ENCODE results near the gene DRICH1.
"Not testable (repeated sequence)": the region's sequence is repeated elsewhere in the genome, so short reads cannot be mapped to it uniquely, and the experiment has no call there.

Gene DRICH1

GRCh38 chr22:23570681-23571080, 61.4 kb downstream of the DRICH1 start:
- no peaks in the 10 kb centered on the region for H3K9me3 ChIP-seq (ENCODE audit: control insufficient read depth, low read length)
- H3K27ac ChIP-seq (ENCODE audit: insufficient read depth, low read length, poor library complexity, severe bottlenecking): no peak overlapping the region
- H3K4me1 ChIP-seq (ENCODE audit: control insufficient read depth, insufficient read depth, low read length, poor library complexity, severe bottlenecking): peaks cover 5% of the 10 kb centered on the region
- peaks cover 18% of the 10 kb centered on the region for H3K27me3 ChIP-seq (replicated peaks; ENCODE audit: control insufficient read depth, insufficient read depth, low read length, poor library complexity, severe bottlenecking)
- no peak overlapping the region for H3K4me3 ChIP-seq (ENCODE audit: insufficient read depth, low read depth, low read length, poor library complexity, severe bottlenecking)
- DNase-seq: no peak
- H3K36me3 ChIP-seq (ENCODE audit: control insufficient read depth, insufficient read depth, low read length): no peaks in the 10 kb centered on the region

DNA sequence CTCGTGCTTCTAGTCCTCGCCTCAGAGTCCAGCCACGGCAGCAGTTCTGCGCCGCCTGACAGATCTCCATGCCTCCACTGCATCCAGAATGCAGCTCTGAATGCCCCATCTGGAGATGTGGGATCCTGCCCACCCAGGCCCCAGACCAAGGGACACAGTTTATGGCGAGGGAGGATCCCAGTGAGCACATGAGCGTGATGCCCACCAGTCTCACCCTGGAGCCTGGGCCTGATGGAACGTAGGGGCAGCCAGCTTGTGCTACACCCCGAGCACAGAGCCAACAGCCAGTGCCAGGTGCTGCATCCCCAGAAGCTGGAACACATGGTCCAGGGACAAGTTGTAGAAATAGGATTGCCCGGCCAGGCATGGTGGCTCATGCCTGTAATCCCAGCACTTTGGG, 62.4 kb downstream of the DRICH1 start:
- H3K4me1 ChIP-seq (ENCODE audit: control insufficient read depth, insufficient read depth, low read length, poor library complexity, severe bottlenecking): peaks cover 7% of the 10 kb centered on the region
- no peak for DNase-seq
- H3K27ac ChIP-seq (ENCODE audit: insufficient read depth, low read length, poor library complexity, severe bottlenecking): no peak overlapping the region
- H3K27me3 ChIP-seq (replicated peaks; ENCODE audit: control insufficient read depth, insufficient read depth, low read length, poor library complexity, severe bottlenecking): peaks cover 20% of the 10 kb centered on the region
- no peaks in the 10 kb centered on the region for H3K9me3 ChIP-seq (ENCODE audit: control insufficient read depth, low read length)
- H3K4me3 ChIP-seq (ENCODE audit: insufficient read depth, low read depth, low read length, poor library complexity, severe bottlenecking): no peak overlapping the region
- no peaks in the 10 kb centered on the region for H3K36me3 ChIP-seq (ENCODE audit: control insufficient read depth, insufficient read depth, low read length)

DNA sequence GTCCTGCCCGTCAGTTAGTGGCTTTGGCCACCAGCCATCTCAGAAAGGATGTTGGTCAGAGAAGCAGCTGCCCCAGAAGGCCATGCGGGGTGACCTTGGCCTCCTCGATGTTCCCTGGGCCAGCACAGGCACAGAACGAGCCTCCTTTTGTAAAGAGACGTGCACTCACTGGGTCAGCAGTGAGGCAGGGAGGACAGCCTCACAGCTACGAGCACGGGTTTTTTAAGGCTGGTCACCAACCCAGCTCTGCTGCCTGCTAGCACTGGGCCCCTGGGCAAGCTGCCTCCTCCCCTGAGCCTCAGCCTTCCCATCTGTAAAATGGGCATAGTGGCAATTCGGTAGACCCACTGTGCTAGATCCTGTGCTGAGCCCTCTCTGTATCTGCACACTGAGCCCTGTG, 62.8 kb downstream of the DRICH1 start:
- H3K9me3 ChIP-seq (ENCODE audit: control insufficient read depth, low read length): no peaks in the 10 kb centered on the region
- no peak for DNase-seq
- no peak overlapping the region for H3K27ac ChIP-seq (ENCODE audit: insufficient read depth, low read length, poor library complexity, severe bottlenecking)
- H3K4me3 ChIP-seq (ENCODE audit: insufficient read depth, low read depth, low read length, poor library complexity, severe bottlenecking): no peak overlapping the region
- H3K4me1 ChIP-seq (ENCODE audit: control insufficient read depth, insufficient read depth, low read length, poor library complexity, severe bottlenecking): peaks cover 7% of the 10 kb centered on the region
- no peaks in the 10 kb centered on the region for H3K36me3 ChIP-seq (ENCODE audit: control insufficient read depth, insufficient read depth, low read length)
- H3K27me3 ChIP-seq (replicated peaks; ENCODE audit: control insufficient read depth, insufficient read depth, low read length, poor library complexity, severe bottlenecking): peaks cover 20% of the 10 kb centered on the region

- DNase-seq: no peak
- no peaks in the 10 kb centered on the region for H3K9me3 ChIP-seq (ENCODE audit: control insufficient read depth, low read length)
- no peaks in the 10 kb centered on the region for H3K36me3 ChIP-seq (ENCODE audit: control insufficient read depth, insufficient read depth, low read length)
- H3K27ac ChIP-seq (ENCODE audit: insufficient read depth, low read length, poor library complexity, severe bottlenecking): no peak overlapping the region
- peaks cover 7% of the 10 kb centered on the region for H3K4me1 ChIP-seq (ENCODE audit: control insufficient read depth, insufficient read depth, low read length, poor library complexity, severe bottlenecking)
- no peak overlapping the region for H3K4me3 ChIP-seq (ENCODE audit: insufficient read depth, low read depth, low read length, poor library complexity, severe bottlenecking)
- peaks cover 20% of the 10 kb centered on the region for H3K27me3 ChIP-seq (replicated peaks; ENCODE audit: control insufficient read depth, insufficient read depth, low read length, poor library complexity, severe bottlenecking)
Observed at GRCh38 chr22:23566705-23567475, 65.2 kb downstream of the DRICH1 start.

DNA sequence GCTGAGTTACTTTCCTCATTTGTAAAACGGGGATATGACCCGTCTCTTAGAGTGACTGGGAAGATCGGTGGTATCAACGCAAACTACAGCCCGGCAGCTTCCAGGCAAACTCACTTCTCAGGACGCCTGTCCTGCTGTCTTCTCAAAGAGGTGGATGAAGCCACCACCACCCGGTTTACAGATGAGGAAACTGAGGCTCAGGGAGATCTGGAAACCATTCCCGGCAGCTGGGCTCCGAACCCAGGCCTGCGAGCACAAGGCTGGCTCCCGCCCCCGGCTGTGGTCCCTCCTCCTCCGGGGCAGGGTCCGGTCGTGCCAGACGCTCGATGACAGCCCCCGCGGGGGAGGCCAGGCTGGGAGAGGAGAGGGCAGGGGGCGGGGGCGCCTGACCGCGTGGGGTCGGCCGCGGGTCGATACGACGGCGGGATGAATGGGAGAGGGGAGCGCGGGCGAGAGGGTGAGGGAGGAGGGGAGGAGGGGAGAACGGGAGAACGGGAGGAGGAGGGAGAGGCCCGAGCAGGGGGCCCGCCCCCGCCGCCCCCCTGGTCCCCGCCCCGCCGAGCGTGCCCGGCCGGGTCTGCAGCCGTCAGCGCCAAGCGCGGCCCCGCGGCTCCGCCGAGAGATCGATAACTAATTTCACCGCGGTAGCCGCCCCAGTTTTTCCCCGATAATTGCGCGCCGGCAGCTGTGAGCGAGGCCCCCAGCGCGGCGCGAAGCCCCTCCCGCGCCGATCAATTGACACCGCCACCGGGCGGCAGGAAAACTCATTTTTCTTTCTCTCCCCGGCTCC, 66.0 kb downstream of the DRICH1 start:
- no peak for DNase-seq
- no peaks in the 10 kb centered on the region for H3K36me3 ChIP-seq (ENCODE audit: control insufficient read depth, insufficient read depth, low read length)
- no peak overlapping the region for H3K27ac ChIP-seq (ENCODE audit: insufficient read depth, low read length, poor library complexity, severe bottlenecking)
- no peaks in the 10 kb centered on the region for H3K9me3 ChIP-seq (ENCODE audit: control insufficient read depth, low read length)
- peaks cover 20% of the 10 kb centered on the region for H3K27me3 ChIP-seq (replicated peaks; ENCODE audit: control insufficient read depth, insufficient read depth, low read length, poor library complexity, severe bottlenecking)
- peaks cover 7% of the 10 kb centered on the region for H3K4me1 ChIP-seq (ENCODE audit: control insufficient read depth, insufficient read depth, low read length, poor library complexity, severe bottlenecking)
- H3K4me3 ChIP-seq (ENCODE audit: insufficient read depth, low read depth, low read length, poor library complexity, severe bottlenecking): peak overlapping the region; percentile 67

DNA sequence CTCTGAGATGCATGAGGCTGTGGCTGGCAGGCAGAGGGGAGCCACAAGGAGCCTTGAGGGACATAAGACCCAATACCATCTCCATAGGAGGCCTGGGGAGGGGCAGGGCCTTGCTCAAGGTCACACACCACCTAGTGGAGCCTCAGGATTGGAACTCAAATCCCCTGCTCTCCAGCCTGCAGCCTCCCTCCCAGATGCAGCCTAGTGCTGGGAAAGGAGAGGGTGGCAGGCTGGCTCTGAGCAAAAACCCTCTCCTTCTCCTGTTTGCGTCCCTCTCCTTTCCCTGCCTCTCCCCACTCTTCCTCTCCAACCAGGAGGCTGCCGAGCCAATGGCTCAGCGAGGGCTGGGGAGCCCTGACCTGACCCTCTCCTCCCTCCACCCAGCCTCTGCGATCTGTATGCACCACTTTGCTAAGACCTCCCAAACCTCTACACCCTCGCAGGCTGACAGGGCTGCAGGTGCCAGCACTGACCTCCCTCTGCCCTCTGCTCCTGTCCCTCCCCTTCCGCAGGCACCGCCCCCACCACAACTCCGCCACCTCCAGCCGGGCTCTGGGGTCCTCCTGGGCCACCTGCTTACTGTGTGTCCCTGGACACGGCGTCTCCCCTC, 66.7 kb downstream of the DRICH1 start:
- DNase-seq: no peak
- no peaks in the 10 kb centered on the region for H3K9me3 ChIP-seq (ENCODE audit: control insufficient read depth, low read length)
- H3K4me1 ChIP-seq (ENCODE audit: control insufficient read depth, insufficient read depth, low read length, poor library complexity, severe bottlenecking): peaks cover 7% of the 10 kb centered on the region
- H3K4me3 ChIP-seq (ENCODE audit: insufficient read depth, low read depth, low read length, poor library complexity, severe bottlenecking): peak overlapping the region; percentile 67
- peaks cover 20% of the 10 kb centered on the region for H3K27me3 ChIP-seq (replicated peaks; ENCODE audit: control insufficient read depth, insufficient read depth, low read length, poor library complexity, severe bottlenecking)
- no peaks in the 10 kb centered on the region for H3K36me3 ChIP-seq (ENCODE audit: control insufficient read depth, insufficient read depth, low read length)
- no peak overlapping the region for H3K27ac ChIP-seq (ENCODE audit: insufficient read depth, low read length, poor library complexity, severe bottlenecking)

DNA sequence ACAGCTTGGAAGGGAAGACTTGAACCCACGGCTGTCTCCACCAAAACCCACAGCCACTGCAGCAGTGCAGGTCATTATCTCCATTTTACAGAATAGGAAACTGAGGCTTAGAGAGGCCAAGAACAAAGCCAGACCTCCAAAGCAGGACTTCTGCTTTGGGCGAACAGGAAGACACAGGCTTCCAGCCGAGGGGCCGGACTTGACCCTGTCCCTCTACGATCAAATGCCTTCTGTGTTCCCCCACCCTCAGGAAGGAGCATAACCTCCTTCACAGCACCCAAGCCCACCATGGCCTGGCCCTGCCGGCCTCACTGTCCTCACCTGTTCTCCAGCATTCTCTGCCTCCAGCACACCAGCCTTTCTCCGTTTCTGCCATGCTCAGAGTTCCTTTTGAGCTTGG, 67.8 kb downstream of the DRICH1 start:
- H3K4me3 ChIP-seq (ENCODE audit: insufficient read depth, low read depth, low read length, poor library complexity, severe bottlenecking): no peak overlapping the region
- DNase-seq: no peak
- no peaks in the 10 kb centered on the region for H3K9me3 ChIP-seq (ENCODE audit: control insufficient read depth, low read length)
- H3K4me1 ChIP-seq (ENCODE audit: control insufficient read depth, insufficient read depth, low read length, poor library complexity, severe bottlenecking): peaks cover 7% of the 10 kb centered on the region
- no peaks in the 10 kb centered on the region for H3K36me3 ChIP-seq (ENCODE audit: control insufficient read depth, insufficient read depth, low read length)
- H3K27ac ChIP-seq (ENCODE audit: insufficient read depth, low read length, poor library complexity, severe bottlenecking): no peak overlapping the region
- H3K27me3 ChIP-seq (replicated peaks; ENCODE audit: control insufficient read depth, insufficient read depth, low read length, poor library complexity, severe bottlenecking): peaks cover 20% of the 10 kb centered on the region

DNA sequence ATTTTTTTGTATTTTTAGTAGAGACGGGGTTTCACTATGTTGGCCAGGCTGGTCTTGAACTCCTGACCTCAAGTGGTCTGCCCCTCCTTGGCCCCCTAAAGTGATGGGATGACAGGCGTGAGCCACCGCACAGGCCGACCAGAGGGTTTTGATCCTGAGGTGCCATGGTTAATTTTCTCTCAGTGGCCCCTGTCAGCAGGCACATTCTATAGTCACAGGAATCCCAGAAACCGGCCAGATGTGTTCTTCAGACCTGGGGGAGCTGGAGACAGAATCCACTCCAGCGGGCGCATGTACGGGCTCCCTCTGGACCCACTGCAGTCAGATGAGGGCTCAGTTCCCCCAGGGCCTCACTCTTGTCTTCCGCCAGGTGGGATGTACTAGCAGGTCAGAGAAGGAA, 69.0 kb downstream of the DRICH1 start:
- Histone ChIP-seq H3K27me3 (replicated peaks; ENCODE audit: control insufficient read depth, insufficient read depth, low read length, poor library complexity, severe bottlenecking) (peaks cover 20% of the 10 kb centered on the region), H3K27ac (ENCODE audit: insufficient read depth, low read length, poor library complexity, severe bottlenecking) (no peak overlapping the region), H3K4me3 (ENCODE audit: insufficient read depth, low read depth, low read length, poor library complexity, severe bottlenecking) (no peak overlapping the region), H3K36me3 (ENCODE audit: control insufficient read depth, insufficient read depth, low read length) (no peaks in the 10 kb centered on the region), H3K9me3 (ENCODE audit: control insufficient read depth, low read length) (no peaks in the 10 kb centered on the region), H3K4me1 (ENCODE audit: control insufficient read depth, insufficient read depth, low read length, poor library complexity, severe bottlenecking) (peaks cover 7% of the 10 kb centered on the region)
- no peak for DNase-seq

DNA sequence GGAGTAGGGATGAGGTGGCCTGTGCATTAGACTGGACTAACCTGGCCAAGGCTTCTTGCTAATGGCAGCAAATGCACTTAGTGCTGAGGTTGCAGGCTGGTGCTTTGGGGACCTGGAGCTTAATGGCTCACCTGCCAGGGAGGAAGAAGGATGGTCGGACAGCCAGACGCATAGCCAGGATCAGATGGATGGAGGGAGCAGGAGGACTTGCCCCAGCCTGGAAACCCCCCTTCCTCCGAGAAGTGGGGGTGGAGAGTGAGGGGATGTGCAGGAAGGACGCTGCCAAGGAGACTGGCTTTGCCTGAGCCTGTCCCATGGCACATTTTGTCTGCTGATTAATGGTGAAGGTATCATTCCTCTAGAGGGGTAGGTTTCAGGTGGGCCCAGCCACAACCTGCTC, 69.9 kb downstream of the DRICH1 start:
- DNase-seq: no peak
- Histone ChIP-seq H3K4me3 (ENCODE audit: insufficient read depth, low read depth, low read length, poor library complexity, severe bottlenecking) (no peak overlapping the region), H3K36me3 (ENCODE audit: control insufficient read depth, insufficient read depth, low read length) (no peaks in the 10 kb centered on the region), H3K27me3 (replicated peaks; ENCODE audit: control insufficient read depth, insufficient read depth, low read length, poor library complexity, severe bottlenecking) (peaks cover 15% of the 10 kb centered on the region), H3K27ac (ENCODE audit: insufficient read depth, low read length, poor library complexity, severe bottlenecking) (no peak overlapping the region), H3K9me3 (ENCODE audit: control insufficient read depth, low read length) (no peaks in the 10 kb centered on the region), H3K4me1 (ENCODE audit: control insufficient read depth, insufficient read depth, low read length, poor library complexity, severe bottlenecking) (peaks cover 7% of the 10 kb centered on the region)

- H3K9me3 ChIP-seq (ENCODE audit: control insufficient read depth, low read length); H3K36me3 ChIP-seq (ENCODE audit: control insufficient read depth, insufficient read depth, low read length); H3K4me1 ChIP-seq (ENCODE audit: control insufficient read depth, insufficient read depth, low read length, poor library complexity, severe bottlenecking); H3K27ac ChIP-seq (ENCODE audit: insufficient read depth, low read length, poor library complexity, severe bottlenecking); H3K27me3 ChIP-seq (replicated peaks; ENCODE audit: control insufficient read depth, insufficient read depth, low read length, poor library complexity, severe bottlenecking); H3K4me3 ChIP-seq (ENCODE audit: insufficient read depth, low read depth, low read length, poor library complexity, severe bottlenecking); DNase-seq: not testable (repeated sequence)
Observed at GRCh38 chr22:23561025-23561510, 71.1 kb downstream of the DRICH1 start.
